ENCODE data around the gene DEPDC5. TPM values are rescaled to one million over a fixed set of nuclear protein-coding genes. Genes with fewer than 3 reads are reported as not detected.

Gene DEPDC5
- total and polyA plus RNA-seq, 9 of the 15 experiments (the other 6 are each of a cell fraction or from before 2014, with no cell fraction given) = 2.3 to 12.3 (median 10.7) TPM

GRCh38 chr22:31901388-31902137 lies 147.7 kb downstream of the DEPDC5 start (continued):
- TF ChIP-seq TRIM25 (IDR thresholded peaks at IDR 0.05; ENCODE audit: borderline replicate concordance) (no peak), SRSF7 (optimal IDR thresholded peaks at IDR 0.05; ENCODE audit: low read depth, low read length) (no peak), SNRNP70 (optimal IDR thresholded peaks at IDR 0.05; ENCODE audit: low read depth, low read length) (no peak), CLOCK (CRISPR knock-in tag; IDR thresholded peaks at IDR 0.05; ENCODE audit: borderline replicate concordance) (no peak), ZSCAN32 (CRISPR knock-in tag; IDR thresholded peaks at IDR 0.05) (no peak), NCOA6 (IDR thresholded peaks at IDR 0.05) (no peak), TEAD1 (CRISPR knock-in tag; IDR thresholded peaks at IDR 0.05) (no peak), NFATC3 (IDR thresholded peaks at IDR 0.05) (0 out of 2 replicates have a peak, but pooled peaks have one; percentile 47), ATF7 (IDR thresholded peaks at IDR 0.05) (0 out of 2 replicates have a peak, but pooled peaks have one; percentile 11), ZNF592 (IDR thresholded peaks at IDR 0.05) (peak; percentile 65), NFIC (IDR thresholded peaks at IDR 0.05) (peak; percentile 66), TFE3 (CRISPR knock-in tag; IDR thresholded peaks at IDR 0.05) (no peak), KLF10 (CRISPR knock-in tag; IDR thresholded peaks at IDR 0.05) (no peak), CCNT2 (IDR thresholded peaks at IDR 0.05; ENCODE audit: borderline replicate concordance, extremely low read depth, insufficient read length, low read depth, low read length) (peak; percentile 85), NR3C1 (CRISPR knock-in tag; IDR thresholded peaks at IDR 0.05) (no peak), MLX (CRISPR knock-in tag; conservative IDR thresholded peaks at IDR 0.05) (no peak)

Measured in K562 (cell line).